ENCODE data around the gene SLC44A5. TPM values are rescaled to one million over a fixed set of nuclear protein-coding genes. Genes with fewer than 3 reads are reported as not detected.

Gene SLC44A5
- total and polyA plus RNA-seq, 2 experiments from 2014 or later: 3.3 to 11.7 TPM

- peaks cover 5% of the 10 kb centered on the region for H3K4me1 Mint-ChIP-seq
- Histone ChIP-seq H3K4me3 (no peak overlapping the region), H2AFZ (no peak overlapping the region), H3K4me1 (ENCODE audit: insufficient read depth) (no peaks in the 10 kb centered on the region), H3K27ac (ENCODE audit: low read depth) (no peak overlapping the region), H3K4me2 (no peak overlapping the region), H4K20me1 (replicated peaks; ENCODE audit: insufficient read depth) (no peaks in the 10 kb centered on the region), H3K36me3 (ENCODE audit: insufficient read depth) (no peaks in the 10 kb centered on the region), H3K27me3 (ENCODE audit: insufficient read depth) (no peaks in the 10 kb centered on the region), H3K9me2 (ENCODE audit: insufficient read depth) (no peaks in the 10 kb centered on the region), H3K79me2 (replicated peaks; ENCODE audit: insufficient read depth) (no peaks in the 10 kb centered on the region), H3F3A (replicated peaks; ENCODE audit: low read depth) (no peaks in the 10 kb centered on the region)
- H3K27ac Mint-ChIP-seq: no peak overlapping the region
- no peak for TF ChIP-seq NANOG (IDR thresholded peaks at IDR 0.05; ENCODE audit: borderline replicate concordance)
- TF ChIP-seq ZNF462 (CRISPR knock-in tag; IDR thresholded peaks at IDR 0.05): no peak
- no peak for TF ChIP-seq EZH2 (IDR thresholded peaks at IDR 0.05; ENCODE audit: low read depth, unreplicated experiment)
- TF ChIP-seq EZH2phosphoT487 (IDR thresholded peaks at IDR 0.05; ENCODE audit: unreplicated experiment): no peak
- H3K27me3 Mint-ChIP-seq (ENCODE audit: insufficient read depth, low read depth, poor library complexity): no peaks in the 10 kb centered on the region
- H3K36me3 Mint-ChIP-seq (ENCODE audit: low read depth): no peaks in the 10 kb centered on the region
- ATAC-seq: no peak
- no peak overlapping the region for H3K4me3 Mint-ChIP-seq
- no peak for DNase-seq (ENCODE audit: low spot score)
- no peaks in the 10 kb centered on the region for H3K9me3 Mint-ChIP-seq
These were observed 305.9 kb downstream of the SLC44A5 start for GRCh38 chr1:75305061-75305460.

DNA sequence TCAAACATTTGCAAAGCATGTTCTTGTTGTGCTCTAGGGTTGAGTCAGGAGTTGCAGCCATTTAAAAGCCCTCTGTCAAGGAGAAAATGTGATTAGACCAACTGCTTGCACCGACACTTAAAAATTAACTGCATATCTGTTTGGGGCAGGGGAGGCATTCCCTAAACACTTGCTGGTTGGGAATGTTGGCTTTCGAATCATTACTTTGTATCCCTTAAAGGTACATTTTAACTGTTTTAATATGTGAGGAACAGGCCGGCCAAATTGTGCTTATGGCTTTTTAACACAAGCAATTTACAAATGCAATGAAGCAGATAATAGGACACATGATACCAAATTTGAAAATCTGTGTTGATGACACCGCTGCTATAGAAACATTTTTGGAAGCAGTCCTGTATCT lies 317.6 kb downstream of the SLC44A5 start:
- no peak overlapping the region for H3K27ac Mint-ChIP-seq
- TF ChIP-seq CREB1 (CRISPR knock-in tag; IDR thresholded peaks at IDR 0.05; ENCODE audit: low read depth): no peak
- TF ChIP-seq EZH2 (IDR thresholded peaks at IDR 0.05; ENCODE audit: low read depth, unreplicated experiment): no peak
- no peak for TF ChIP-seq STAT1 (IDR thresholded peaks at IDR 0.05; ENCODE audit: unreplicated experiment)
- TF ChIP-seq NANOG (IDR thresholded peaks at IDR 0.05; ENCODE audit: borderline replicate concordance): no peak
- TF ChIP-seq, protein P1, sequence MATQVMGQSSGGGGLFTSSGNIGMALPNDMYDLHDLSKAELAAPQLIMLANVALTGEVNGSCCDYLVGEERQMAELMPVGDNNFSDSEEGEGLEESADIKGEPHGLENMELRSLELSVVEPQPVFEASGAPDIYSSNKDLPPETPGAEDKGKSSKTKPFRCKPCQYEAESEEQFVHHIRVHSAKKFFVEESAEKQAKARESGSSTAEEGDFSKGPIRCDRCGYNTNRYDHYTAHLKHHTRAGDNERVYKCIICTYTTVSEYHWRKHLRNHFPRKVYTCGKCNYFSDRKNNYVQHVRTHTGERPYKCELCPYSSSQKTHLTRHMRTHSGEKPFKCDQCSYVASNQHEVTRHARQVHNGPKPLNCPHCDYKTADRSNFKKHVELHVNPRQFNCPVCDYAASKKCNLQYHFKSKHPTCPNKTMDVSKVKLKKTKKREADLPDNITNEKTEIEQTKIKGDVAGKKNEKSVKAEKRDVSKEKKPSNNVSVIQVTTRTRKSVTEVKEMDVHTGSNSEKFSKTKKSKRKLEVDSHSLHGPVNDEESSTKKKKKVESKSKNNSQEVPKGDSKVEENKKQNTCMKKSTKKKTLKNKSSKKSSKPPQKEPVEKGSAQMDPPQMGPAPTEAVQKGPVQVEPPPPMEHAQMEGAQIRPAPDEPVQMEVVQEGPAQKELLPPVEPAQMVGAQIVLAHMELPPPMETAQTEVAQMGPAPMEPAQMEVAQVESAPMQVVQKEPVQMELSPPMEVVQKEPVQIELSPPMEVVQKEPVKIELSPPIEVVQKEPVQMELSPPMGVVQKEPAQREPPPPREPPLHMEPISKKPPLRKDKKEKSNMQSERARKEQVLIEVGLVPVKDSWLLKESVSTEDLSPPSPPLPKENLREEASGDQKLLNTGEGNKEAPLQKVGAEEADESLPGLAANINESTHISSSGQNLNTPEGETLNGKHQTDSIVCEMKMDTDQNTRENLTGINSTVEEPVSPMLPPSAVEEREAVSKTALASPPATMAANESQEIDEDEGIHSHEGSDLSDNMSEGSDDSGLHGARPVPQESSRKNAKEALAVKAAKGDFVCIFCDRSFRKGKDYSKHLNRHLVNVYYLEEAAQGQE (IDR thresholded peaks at IDR 0.05; ENCODE audit: unreplicated experiment): no peak
- TF ChIP-seq ETS1 (IDR thresholded peaks at IDR 0.05): no peak

More for the DNA sequence above, 317.6 kb downstream of the SLC44A5 start:
- H4K20me1 ChIP-seq (replicated peaks; ENCODE audit: insufficient read depth): no peaks in the 10 kb centered on the region
- no peaks in the 10 kb centered on the region for H3K79me2 ChIP-seq (replicated peaks; ENCODE audit: insufficient read depth)
- no peak overlapping the region for H2AFZ ChIP-seq
- H3K27me3 ChIP-seq (ENCODE audit: insufficient read depth): no peaks in the 10 kb centered on the region
- ATAC-seq (no peak), DNase-seq (ENCODE audit: low spot score) (no peak)
- H3K9me3 Mint-ChIP-seq: no peaks in the 10 kb centered on the region
- no peak overlapping the region for H3K4me2 ChIP-seq
- no peaks in the 10 kb centered on the region for H3K27me3 Mint-ChIP-seq (ENCODE audit: insufficient read depth, low read depth, poor library complexity)
- no peaks in the 10 kb centered on the region for H3K36me3 ChIP-seq (ENCODE audit: insufficient read depth)
- 0 out of 2 replicates have a peak, but pooled peaks cover 3% of the 10 kb centered on the region for H3K9me2 ChIP-seq (ENCODE audit: insufficient read depth)
- H3K27ac ChIP-seq (ENCODE audit: low read depth): no peak overlapping the region
- H3K4me3 Mint-ChIP-seq: no peak overlapping the region
- no peaks in the 10 kb centered on the region for H3K4me1 ChIP-seq (ENCODE audit: insufficient read depth)
- no peaks in the 10 kb centered on the region for H3F3A ChIP-seq (replicated peaks; ENCODE audit: low read depth)
- H3K36me3 Mint-ChIP-seq (ENCODE audit: low read depth): no peaks in the 10 kb centered on the region
- no peak overlapping the region for H3K4me3 ChIP-seq
- no peaks in the 10 kb centered on the region for H3K4me1 Mint-ChIP-seq
